ENCODE results near the gene CTCF. TPM values are rescaled to one million over a fixed set of nuclear protein-coding genes. Genes with fewer than 3 reads are reported as not detected.

CTCF gene
- total RNA-seq, 4 donors from 2014 or later, result 26.1 to 39.6 (median 31.8) TPM

DNA sequence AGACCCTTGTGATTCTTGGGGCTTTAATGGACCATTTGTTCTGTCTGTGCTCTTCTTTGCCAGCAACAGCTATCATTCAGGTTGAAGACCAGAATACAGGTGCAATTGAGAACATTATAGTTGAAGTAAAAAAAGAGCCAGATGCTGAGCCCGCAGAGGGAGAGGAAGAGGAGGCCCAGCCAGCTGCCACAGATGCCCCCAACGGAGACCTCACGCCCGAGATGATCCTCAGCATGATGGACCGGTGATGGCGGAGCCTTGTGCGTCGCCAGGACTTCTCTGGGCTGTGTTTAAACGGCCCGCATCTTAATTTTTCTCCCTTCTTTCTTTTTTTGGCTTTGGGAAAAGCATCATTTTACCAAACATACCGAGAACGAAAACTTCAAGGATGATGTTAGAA, 75.3 kb downstream of the CTCF start:
- Histone ChIP-seq H3K9me3 (no peaks in the 10 kb centered on the region), H3K36me3 (peaks cover 0 to 71% (median 23%) of the 10 kb centered on the region in 3 donors), H3K27me3 (no peaks in the 10 kb centered on the region), H3K4me3 (no peak overlapping the region), H3K4me1 (no peaks in the 10 kb centered on the region), H3K27ac (peak overlapping the region in 1 of 4 donors; percentile 4)
- DNase-seq (ENCODE audit: low spot score in 2 of 2), result no peak
- WGBS, 2 donors, result 84% methylated on average over 12 of the region's 12 CpGs
- no peak for TF ChIP-seq POLR2A (IDR thresholded peaks at IDR 0.05)
- no peak for TF ChIP-seq EP300 (IDR thresholded peaks at IDR 0.05)
- no peak for TF ChIP-seq CTCF (IDR thresholded peaks at IDR 0.05)

DNA sequence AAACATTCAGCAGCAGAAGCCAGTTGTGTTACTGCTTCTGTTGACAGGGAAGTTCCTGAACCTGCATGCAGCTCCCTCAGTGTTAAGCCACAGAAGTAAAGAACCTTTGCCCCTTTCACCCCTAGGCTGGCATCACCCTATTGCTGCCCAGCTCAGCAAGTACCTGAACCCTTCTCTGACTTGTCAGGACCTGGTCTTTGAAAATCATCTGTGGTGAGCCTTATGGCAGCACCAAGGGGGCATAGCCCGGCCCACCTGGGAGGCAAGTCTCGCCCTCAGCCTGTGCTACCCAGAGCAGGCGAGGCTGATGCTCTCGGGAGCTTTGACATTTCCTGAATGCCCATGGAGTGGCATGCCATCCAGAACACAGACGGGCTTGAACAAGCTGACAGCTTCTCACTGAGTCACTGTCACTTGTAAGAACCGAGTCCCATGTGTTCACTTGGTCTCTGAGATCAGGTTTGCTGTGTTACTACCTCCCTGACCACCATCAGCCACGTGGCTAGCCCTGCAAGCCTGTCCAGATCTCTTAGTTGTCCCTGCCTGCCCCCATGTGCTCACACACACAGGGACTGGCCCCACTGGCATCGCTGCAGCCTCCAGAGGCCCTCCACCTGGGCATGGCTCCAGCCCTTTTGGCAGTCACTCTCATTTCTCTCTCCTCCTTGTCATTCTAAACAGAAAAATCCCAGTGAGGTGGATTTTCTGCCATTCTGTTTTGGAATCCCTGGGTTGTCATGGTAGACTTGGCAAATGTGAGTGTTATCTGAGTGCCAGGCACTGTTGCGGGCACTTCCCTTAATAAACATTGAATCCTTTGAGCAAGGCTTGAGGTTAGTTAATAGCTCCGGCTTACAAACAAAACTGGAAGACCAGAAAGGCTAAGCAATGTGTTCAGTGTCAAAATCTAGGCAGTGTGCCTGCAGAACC, 79.7 kb downstream of the CTCF start:
- no peak overlapping the region for H3K27ac ChIP-seq
- H3K4me3 ChIP-seq, result no peak overlapping the region
- DNase-seq (ENCODE audit: low spot score in 2 of 2), result no peak
- no peaks in the 10 kb centered on the region for H3K9me3 ChIP-seq
- TF ChIP-seq EP300 (IDR thresholded peaks at IDR 0.05), result no peak
- WGBS, 2 donors, result 67 to 78% methylated on average over 6 to 10 of the region's 10 CpGs
- H3K36me3 ChIP-seq, result peaks cover 0 to 32% (median 12%) of the 10 kb centered on the region in 3 donors
- H3K4me1 ChIP-seq, result peaks cover 0 to 9% (median 0%) of the 10 kb centered on the region in 4 donors
- H3K27me3 ChIP-seq, result peaks cover 0 to 24% of the 10 kb centered on the region in 2 donors

- TF ChIP-seq EP300 (IDR thresholded peaks at IDR 0.05), result no peak
- TF ChIP-seq POLR2A (IDR thresholded peaks at IDR 0.05), result no peak
- TF ChIP-seq CTCF (IDR thresholded peaks at IDR 0.05), result no peak
- WGBS, 2 donors, result 85 to 88% methylated on average over 9 of the region's 9 CpGs
- Histone ChIP-seq H3K27ac (no peak overlapping the region), H3K4me1 (peaks cover 0 to 21% (median 0%) of the 10 kb centered on the region in 4 donors), H3K4me3 (no peak overlapping the region), H3K36me3 (peaks cover 0 to 12% (median 0%) of the 10 kb centered on the region in 3 donors), H3K27me3 (peaks cover 0 to 44% of the 10 kb centered on the region in 2 donors), H3K9me3 (no peaks in the 10 kb centered on the region)
- no peak for DNase-seq (ENCODE audit: low spot score in 2 of 2)
Observed at GRCh38 chr16:67644038-67644437, 81.7 kb downstream of the CTCF start.

DNA sequence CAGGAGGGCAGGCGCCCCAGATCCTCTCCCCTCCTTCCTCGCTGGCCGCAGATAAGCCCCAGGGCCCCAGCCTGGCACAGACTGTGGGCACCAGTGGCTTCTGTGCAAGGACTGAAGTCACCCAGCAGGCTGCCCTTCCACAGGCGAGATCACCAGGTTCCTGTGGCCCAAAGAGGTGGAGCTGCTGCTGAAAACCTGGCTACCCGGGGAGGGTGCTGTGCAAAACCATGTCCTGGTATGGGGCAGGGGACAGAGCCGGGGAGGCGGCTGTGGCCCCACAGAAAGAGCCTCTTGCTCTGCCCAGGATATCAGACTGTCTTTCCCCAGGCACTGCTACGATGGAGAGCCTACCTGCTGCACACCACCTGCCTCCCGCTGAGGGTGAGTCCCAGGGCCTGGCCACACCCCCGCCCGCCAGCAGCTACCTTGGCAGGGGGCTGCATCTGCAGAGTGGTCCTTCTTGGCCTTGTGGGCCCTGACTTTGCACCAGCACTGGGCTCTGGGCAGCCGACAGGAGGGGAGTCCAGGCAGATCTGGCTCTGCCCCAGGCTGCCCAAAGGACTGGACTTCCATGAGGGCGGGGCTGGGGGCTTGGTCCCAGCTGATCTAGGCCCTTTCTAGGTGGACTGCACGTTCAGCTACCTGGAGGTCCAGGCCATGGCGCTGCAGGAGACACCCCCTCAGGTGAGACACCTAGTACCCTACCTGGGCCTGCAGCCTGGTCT, 83.2 kb downstream of the CTCF start:
- H3K9me3 ChIP-seq, result no peaks in the 10 kb centered on the region
- H3K27ac ChIP-seq, result peak overlapping the region in 1 of 4 donors; percentile 67
- DNase-seq (ENCODE audit: low spot score in 2 of 2), result no peak
- 82 to 91% methylated on average over 11 to 15 of the region's 15 CpGs for WGBS, 2 donors
- peaks cover 0 to 32% (median 0%) of the 10 kb centered on the region in 4 donors for H3K4me1 ChIP-seq
- no peak for TF ChIP-seq EP300 (IDR thresholded peaks at IDR 0.05)
- TF ChIP-seq CTCF (IDR thresholded peaks at IDR 0.05), result no peak
- no peak for TF ChIP-seq POLR2A (IDR thresholded peaks at IDR 0.05)
- peak overlapping the region in 2 of 4 donors; percentile 33 to 50 for H3K4me3 ChIP-seq
- H3K36me3 ChIP-seq, result no peaks in the 10 kb centered on the region
- H3K27me3 ChIP-seq, result peaks cover 0 to 59% of the 10 kb centered on the region in 2 donors

GRCh38 chr16:67647111-67647651, 84.9 kb downstream of the CTCF start:
- Histone ChIP-seq H3K27me3 (peaks cover 0 to 75% of the 10 kb centered on the region in 2 donors), H3K36me3 (no peaks in the 10 kb centered on the region), H3K27ac (no peak overlapping the region), H3K4me1 (peaks cover 0 to 32% (median 0%) of the 10 kb centered on the region in 4 donors), H3K4me3 (no peak overlapping the region), H3K9me3 (no peaks in the 10 kb centered on the region)
- TF ChIP-seq EP300 (IDR thresholded peaks at IDR 0.05) (no peak), POLR2A (IDR thresholded peaks at IDR 0.05) (no peak), CTCF (IDR thresholded peaks at IDR 0.05) (no peak)
- WGBS, 2 donors, result 71 to 78% methylated on average over 13 to 14 of the region's 15 CpGs
- no peak for DNase-seq (ENCODE audit: low spot score in 2 of 2)

Data from tibial nerve (tissue), 4 donors.